Right renal pelvis (tissue), 4 donors: ENCODE data around the gene PIP. TPM values are rescaled to one million over a fixed set of nuclear protein-coding genes. Genes with fewer than 3 reads are reported as not detected.
"Not testable (repeated sequence)": the region's sequence is repeated elsewhere in the genome, so short reads cannot be mapped to it uniquely, and the experiment has no call there.

Experiments used
- DNase-seq, 4 donors: peaks; one replicate each; pipeline ENCODE4 v3.0.0-alpha.2; 2013; ENCODE audit warnings: low read depth in 4 of 4, low spot score in 3 of 4, missing footprints in 1 of 4
- polyA plus RNA-seq, 4 donors: library from polyadenylated mRNA; unstranded; fragments of 120-200 nt; gene quantifications; one replicate each; pipeline ENCODE4 v1.2.1, GENCODE V29; 2013; ENCODE audit not compliant: insufficient read length in 4 of 4

Gene PIP
- polyA plus RNA-seq, 4 donors: not detected

- DNase-seq: no peak
Measured at GRCh38 chr7:143176128-143176527, 44.3 kb downstream of the PIP start.

- no peak for DNase-seq
Measured at GRCh38 chr7:143177374-143178119, 45.7 kb downstream of the PIP start.

GRCh38 chr7:143180771-143181170 is 48.9 kb downstream of the PIP start:
- DNase-seq: not testable (repeated sequence)

- no peak for DNase-seq
Measured at GRCh38 chr7:143181349-143181748, 49.5 kb downstream of the PIP start.

- DNase-seq: no peak
Measured at GRCh38 chr7:143183024-143183423, 51.1 kb downstream of the PIP start, which contains the start of gene TAS2R39. Gene TAS2R39 (plus strand): TSS chr7:143183419. CDS start chr7:143183419, 0 bp downstream.

GRCh38 chr7:143185551-143185950 is 53.7 kb downstream of the PIP start:
- DNase-seq: no peak

- no peak for DNase-seq
Measured at GRCh38 chr7:143188994-143189393, 57.1 kb downstream of the PIP start.

Other genes with a start within 250 kb of the PIP start
- 10 to 100 TPM in 2 of 4 donors, 1 to 10 TPM in 2; 9.1 to 14.8 (median 11.1) TPM for gene TRPV6, start 246.3 kb upstream of the PIP start, polyA plus RNA-seq
- gene TRPV5, start 198.3 kb upstream of the PIP start, polyA plus RNA-seq: 1 to 10 TPM in 1 of 4 donors, under 1 TPM in 3; 0.58 to 1.5 (median 0.81) TPM
- under 1 TPM in 3 of 4 donors, not detected in 1; 0.43 to 0.67 (median 0.53) TPM for gene LLCFC1, start 192.6 kb upstream of the PIP start, polyA plus RNA-seq
- gene KEL, start 169.7 kb upstream of the PIP start, polyA plus RNA-seq: 1 to 10 TPM; 1.6 to 3.1 (median 2.2) TPM
- gene OR9A2, start 104.9 kb upstream of the PIP start, polyA plus RNA-seq: not detected
- not detected for gene OR6V1, start 79.7 kb upstream of the PIP start, polyA plus RNA-seq
- gene TAS2R39, start 51.3 kb downstream of the PIP start, polyA plus RNA-seq: not detected
- not detected for gene TAS2R40, start 90.0 kb downstream of the PIP start, polyA plus RNA-seq
- gene GSTK1, start 131.4 kb downstream of the PIP start, polyA plus RNA-seq: 100 to 1,000 TPM; 192 to 226 (median 217) TPM
- gene TMEM139, start 152.9 kb downstream of the PIP start, polyA plus RNA-seq: 10 to 100 TPM; 57.0 to 76.0 (median 60.8) TPM
- 10 to 100 TPM; 46.6 to 57.5 (median 48.5) TPM for gene CASP2, start 156.3 kb downstream of the PIP start, polyA plus RNA-seq
- under 1 TPM; 0.11 to 0.21 (median 0.17) TPM for gene CLCN1, start 184.0 kb downstream of the PIP start, polyA plus RNA-seq
- gene FAM131B, start 230.6 kb downstream of the PIP start, polyA plus RNA-seq: 1 to 10 TPM; 2.1 to 3.0 (median 2.5) TPM
- gene ZYX, start 249.3 kb downstream of the PIP start, polyA plus RNA-seq: 100 to 1,000 TPM in 1 of 4 donors, 10 to 100 TPM in 3; 75.8 to 120 (median 89.8) TPM